DMS79 treated with DMSO at 0.1 percent for 48 hours (cell line): Measurements from ENCODE around the gene TRIM36.

Experiments used
- DNase-seq: peaks from one replicate; lab custom pipeline; 2025; lab: John Stamatoyannopoulos, UW

The TRIM36 gene

GRCh38 chr5:115169487-115170133, at the start of gene TRIM36:
Gene TRIM36 (minus strand): TSS chr5:115169908. CDS start chr5:115169634, 274 bp downstream.
- peak; percentile 67 for DNase-seq

GRCh38 chr5:115214541-115214940, 44.8 kb upstream of the TRIM36 start:
- DNase-seq, result no peak

- no peak for DNase-seq
Measured at GRCh38 chr5:115209279-115209678, 39.6 kb upstream of the TRIM36 start.

- no peak for DNase-seq
Measured at GRCh38 chr5:115202952-115203351, 33.2 kb upstream of the TRIM36 start.

GRCh38 chr5:115196161-115196560, 26.5 kb upstream of the TRIM36 start:
- no peak for DNase-seq

- no peak for DNase-seq
Measured at GRCh38 chr5:115194676-115195075, 25.0 kb upstream of the TRIM36 start.

GRCh38 chr5:115193295-115193694, 23.6 kb upstream of the TRIM36 start:
- no peak for DNase-seq

- DNase-seq, result no peak
Measured at GRCh38 chr5:115192098-115192497, 22.4 kb upstream of the TRIM36 start.

GRCh38 chr5:115191474-115192031, 21.8 kb upstream of the TRIM36 start:
- no peak for DNase-seq

- no peak for DNase-seq
Measured at GRCh38 chr5:115190388-115190787, 20.7 kb upstream of the TRIM36 start.

- no peak for DNase-seq
Measured at GRCh38 chr5:115189866-115190265, 20.2 kb upstream of the TRIM36 start.

- DNase-seq, result no peak
Measured at GRCh38 chr5:115186794-115187193, 17.1 kb upstream of the TRIM36 start.

GRCh38 chr5:115184770-115185169, 15.1 kb upstream of the TRIM36 start:
- no peak for DNase-seq

- DNase-seq, result no peak
Measured at GRCh38 chr5:115181757-115182156, 12.0 kb upstream of the TRIM36 start.

GRCh38 chr5:115180165-115180709, 10.5 kb upstream of the TRIM36 start:
- DNase-seq, result peak; percentile 34

- DNase-seq, result peak; percentile 15
Measured at GRCh38 chr5:115179394-115180164, 9.9 kb upstream of the TRIM36 start.

GRCh38 chr5:115179030-115179393, 9.3 kb upstream of the TRIM36 start:
- DNase-seq, result no peak

GRCh38 chr5:115170929-115171510, 1.3 kb upstream of the TRIM36 start:
- DNase-seq, result peak; percentile 10

- peak; percentile 51 for DNase-seq
Measured at GRCh38 chr5:115170134-115170928, 623 bp upstream of the TRIM36 start.

- peak; percentile 12 for DNase-seq
Measured at GRCh38 chr5:115168829-115169486, 750 bp downstream of the TRIM36 start.

GRCh38 chr5:115166744-115167393, 2.8 kb downstream of the TRIM36 start:
- no peak for DNase-seq
